Heart left ventricle (tissue), 16 donors: ENCODE measurements around the gene FLCN. TPM values are rescaled to one million over a fixed set of nuclear protein-coding genes. Genes with fewer than 3 reads are reported as not detected.
A peak's percentile ranks its signal among the peaks of the same experiment; 100 is the strongest.

Experiments used
- ATAC-seq, 4 donors: fragments of 200-7000 bp; cut with Tn5 transposase; one replicate each; pipeline ENCODE4 v1.9.1; 2020 to 2022; ENCODE audit warnings: moderate library complexity in 4 of 4, mild to moderate bottlenecking in 3 of 4, moderate number of reproducible peaks in 1 of 4
- DNase-seq, 5 donors: peaks; one replicate each; pipeline ENCODE4 v3.0.0-alpha.2; 2020
- H3K27ac ChIP-seq, 12 donors: fragments of 200-600 bp; sonication (generic) in 4 of 12; one replicate each; pipeline versions ENCODE4 v1.5.0 to v1.8.0; 2016 to 2022; ENCODE audit warnings: mild to moderate bottlenecking in 2 of 12
- H3K27me3 ChIP-seq, 9 donors: fragments of 200-600 bp; sonication (generic) in 2 of 9; one replicate each; pipeline versions ENCODE4 v1.5.1 to v1.8.0; 2016 to 2022; ENCODE audit warnings: mild to moderate bottlenecking in 3 of 9
- H3K36me3 ChIP-seq, 9 donors: fragments of 200-600 bp; sonication (generic) in 2 of 9; one replicate each; pipeline versions ENCODE4 v1.5.0 to v1.8.0; 2018 to 2022; ENCODE audit warnings: mild to moderate bottlenecking in 2 of 9
- H3K4me1 ChIP-seq, 12 donors: fragments of 200-600 bp; sonication (generic) in 4 of 12; one replicate each; pipeline versions ENCODE4 v1.5.0 to v1.8.0; 2016 to 2022; ENCODE audit warnings: mild to moderate bottlenecking in 3 of 12
- H3K4me3 ChIP-seq, 12 donors: fragments of 200-600 bp; sonication (generic) in 4 of 12; one replicate each; pipeline versions ENCODE4 v1.5.0 to v1.8.0; 2017 to 2022; ENCODE audit warnings: mild to moderate bottlenecking in 9 of 12, moderate library complexity in 4 of 12
- H3K9me3 ChIP-seq, 12 donors: fragments of 200-600 bp; sonication (generic) in 4 of 12; one replicate each; pipeline versions ENCODE4 v1.5.0 to v1.8.0; 2016 to 2022; ENCODE audit warnings: mild to moderate bottlenecking in 1 of 12
- CTCF ChIP-seq, 12 donors: fragments of 200-600 bp; sonication (generic) in 4 of 12; IDR thresholded peaks; one replicate each; pipeline versions ENCODE4 v1.5.0 to v1.8.0; 2018 to 2022; ENCODE audit warnings: antibody characterized with exemption in 12 of 12, mild to moderate bottlenecking in 5 of 12
- POLR2A ChIP-seq, 2 donors: fragments of 450-650 bp; IDR thresholded peaks; one replicate each; pipeline ENCODE4 v1.6.1; 2017; ENCODE audit warnings: antibody characterized with exemption in 2 of 2, mild to moderate bottlenecking in 2 of 2, moderate library complexity in 2 of 2
- WGBS, 4 donors: extraction: QIAGEN DNeasy Blood & Tissue Kit in 2 of 4; methylation state at CpG; one replicate each; pipeline versions ENCODE4 v1.1.5 to v1.1.7; 2013 to 2018; 5-methylcytosine and 5-hydroxymethylcytosine counted together
- intact Hi-C, 10 donors: fragments of 100-400 bp; cut with DNase I; formaldehyde crosslinking; loops; one replicate each; pipeline versions ENCODE4 v1.11.1 to v1.14.2; 2022
- polyA plus RNA-seq, 2 donors: library from polyadenylated mRNA; stranded (reverse); fragments of 200-250 nt; gene quantifications; one replicate each; pipeline ENCODE4 v1.2.3, GENCODE V29; 2013
- total RNA-seq, 9 donors: library from RNA; depleted of rRNA in 2 of 9; stranded (reverse); fragments of >200 nt in 2 of 9; fragmentation: NEBNext Ultra II Directional in 3 of 9; extraction: Animal tissue kit (Norgen Biotek cat#: 25700) in 3 of 9; gene quantifications; one replicate each; pipeline versions ENCODE4 v1.1.0 to v1.2.4, GENCODE V29; 2016 to 2023
- donor health status: ischemic (EF 13 %, LVEDD 7.1; RV severe dilation, severe dysfunction).
- donor health status: healthy with polysubstance abuse.
- donor health status: DM: no; HTN: yes; CAD: no.
- donor health status: DM: no; HTN: no; CAD: no.
- donor health status: ischemic (EF 25% LVEDD 6.9; RV normal size, moderate dysfunction).
- donor health status: ischemic (EF 25% LVEDD 5.7; RV mildly dilated, moderate dysfunction).
- donor health status: healthy.
- donor health status: DM: yes; HTN: yes; CAD: no.
- donor health status: ischemic (EF 35%, LVEDD 5.7; RV mildly dilated, moderate dysfunction).
- donor health status: nonischemic (EF 11% LVEDD 7.7; RV severe dilation, severe dysfunction).
- donor health status: DM: yes; HTN: yes; CAD: no.
- donor health status: PGD.
- donor health status: ischemic (EF 29% LVEDD 5.4; RV normal size, mild dysfunction).
- donor health status: nonischemic (EF 23%, LVEDD 6.1; RV moderate dilation, normal function).

The FLCN gene
- total and polyA plus RNA-seq, 11 donors: 21.1 to 120 (median 32.6) TPM

GRCh38 chr17:17206124-17206912 is 30.6 kb downstream of the FLCN start, which contains the start of gene PLD6:
Gene PLD6 (minus strand): TSS chr17:17206333. CDS start chr17:17206286, 47 bp downstream.
- Histone ChIP-seq H3K27ac (peak within 1 kb of the TSS; percentile 60 to 96 (median 78)), H3K27me3 (no peaks in the 10 kb centered on the region), H3K4me3 (peak within 1 kb of the TSS; percentile 23 to 68 (median 58)), H3K9me3 (no peaks in the 10 kb centered on the region), H3K4me1 (peaks cover 0 to 52% (median 37%) of the 10 kb centered on the region in 12 donors), H3K36me3 (peaks cover 0 to 15% (median 9%) of the 10 kb centered on the region in 9 donors)
- intact Hi-C loops: no loop called here
- ATAC-seq: peak in 3 of 4 donors; percentile 6 to 61 (median 53)
- DNase-seq: peak; percentile 63 to 90 (median 76)
- TF ChIP-seq CTCF (IDR thresholded peaks at IDR 0.05) (peak in 2 of 12 donors; percentile 0 to 13), POLR2A (IDR thresholded peaks at IDR 0.05) (no peak)
- WGBS, 4 donors: 27 to 41% (median 31%) methylated on average over 37 to 78 of the region's 78 CpGs

DNA sequence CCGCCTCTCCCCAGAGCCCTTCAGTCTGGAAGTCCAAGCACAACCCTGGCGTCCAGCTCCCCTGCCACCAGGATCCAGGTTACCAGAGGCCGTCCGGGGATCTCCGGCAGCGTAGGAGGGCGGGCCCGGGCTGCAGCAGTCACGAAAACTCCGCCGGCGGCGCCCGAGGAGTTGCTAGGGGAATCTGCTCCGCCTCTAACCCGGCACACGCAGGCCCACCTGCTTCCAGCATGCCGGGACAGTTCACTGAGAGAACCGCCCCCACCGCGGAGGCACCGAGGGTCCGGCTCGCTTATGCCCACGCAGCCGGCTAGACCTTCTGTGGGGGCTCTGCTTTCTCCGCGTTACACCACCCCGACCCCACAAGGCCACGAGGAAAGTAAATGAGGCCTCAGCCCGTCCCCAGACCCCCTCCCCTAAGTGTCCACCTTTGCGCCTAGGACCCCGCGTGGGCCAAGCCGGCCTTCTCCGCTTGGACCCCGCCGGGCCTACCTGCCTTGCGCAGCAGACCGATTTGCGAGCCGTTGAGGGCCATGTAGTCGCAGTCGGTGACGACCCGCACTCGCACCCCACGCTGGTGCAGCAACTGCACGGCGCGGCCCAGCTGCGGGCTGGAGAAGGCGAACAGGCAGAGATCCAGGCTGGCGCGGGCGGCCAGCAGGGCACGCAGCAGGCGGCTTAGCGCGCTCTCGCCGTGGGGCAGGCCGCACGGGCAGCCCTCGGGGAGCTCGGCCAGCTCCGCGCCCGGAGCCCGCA is 31.4 kb downstream of the FLCN start:
- TF ChIP-seq CTCF (IDR thresholded peaks at IDR 0.05): peak in 1 of 12 donors; percentile 4
- no peak for TF ChIP-seq POLR2A (IDR thresholded peaks at IDR 0.05)
- H3K4me3 ChIP-seq: peak overlapping the region; percentile 23 to 68 (median 58)
- ATAC-seq (peak in 3 of 4 donors; percentile 6 to 49 (median 49)), DNase-seq (peak; percentile 47 to 78 (median 57))
- H3K4me1 ChIP-seq: peaks cover 0 to 57% (median 40%) of the 10 kb centered on the region in 12 donors
- peaks cover 0 to 9% (median under 1%) of the 10 kb centered on the region in 9 donors for H3K36me3 ChIP-seq
- H3K27ac ChIP-seq: peak overlapping the region; percentile 60 to 96 (median 78)
- no peaks in the 10 kb centered on the region for H3K9me3 ChIP-seq
- WGBS, 4 donors: 9 to 22% (median 11%) methylated on average over 45 to 70 of the region's 70 CpGs
- intact Hi-C loops: no loop called here
- H3K27me3 ChIP-seq: no peaks in the 10 kb centered on the region

GRCh38 chr17:17204635-17205231 is 32.2 kb downstream of the FLCN start:
- Histone ChIP-seq H3K27me3 (no peaks in the 10 kb centered on the region), H3K9me3 (no peaks in the 10 kb centered on the region), H3K36me3 (peaks cover 0 to 9% (median 0%) of the 10 kb centered on the region in 9 donors), H3K27ac (peak overlapping the region in 10 of 12 donors; percentile 23 to 96 (median 80)), H3K4me3 (peak overlapping the region in 10 of 12 donors; percentile 23 to 68 (median 60)), H3K4me1 (peaks cover 0 to 62% (median 40%) of the 10 kb centered on the region in 12 donors)
- TF ChIP-seq CTCF (IDR thresholded peaks at IDR 0.05): no peak
- TF ChIP-seq POLR2A (IDR thresholded peaks at IDR 0.05): no peak
- DNase-seq (peak in 1 of 5 donors; percentile 20), ATAC-seq (no peak)
- intact Hi-C loops: loop anchor here in 2 of 10 donors (5.0 kb wide), 2 partner anchors 47 to 52 kb away; no protein-coding TSS in a partner anchor
- 75 to 84% (median 80%) methylated on average over 5 to 14 of the region's 14 CpGs for WGBS, 4 donors
